Heart left ventricle (tissue), 16 donors: ENCODE measurements around the gene FOXJ1. TPM values are rescaled to one million over a fixed set of nuclear protein-coding genes. Genes with fewer than 3 reads are reported as not detected.

Source experiments
- ATAC-seq, 4 donors: fragments of 200-7000 bp; cut with Tn5 transposase; one replicate each; pipeline ENCODE4 v1.9.1; 2020 to 2022; ENCODE audit warnings: moderate library complexity in 4 of 4, mild to moderate bottlenecking in 3 of 4, moderate number of reproducible peaks in 1 of 4
- DNase-seq, 5 donors: peaks; one replicate each; pipeline ENCODE4 v3.0.0-alpha.2; 2020
- H3K27ac ChIP-seq, 12 donors: fragments of 200-600 bp; sonication (generic) in 4 of 12; one replicate each; pipeline versions ENCODE4 v1.5.0 to v1.8.0; 2016 to 2022; ENCODE audit warnings: mild to moderate bottlenecking in 2 of 12
- H3K27me3 ChIP-seq, 9 donors: fragments of 200-600 bp; sonication (generic) in 2 of 9; one replicate each; pipeline versions ENCODE4 v1.5.1 to v1.8.0; 2016 to 2022; ENCODE audit warnings: mild to moderate bottlenecking in 3 of 9
- H3K36me3 ChIP-seq, 9 donors: fragments of 200-600 bp; sonication (generic) in 2 of 9; one replicate each; pipeline versions ENCODE4 v1.5.0 to v1.8.0; 2018 to 2022; ENCODE audit warnings: mild to moderate bottlenecking in 2 of 9
- H3K4me1 ChIP-seq, 12 donors: fragments of 200-600 bp; sonication (generic) in 4 of 12; one replicate each; pipeline versions ENCODE4 v1.5.0 to v1.8.0; 2016 to 2022; ENCODE audit warnings: mild to moderate bottlenecking in 3 of 12
- H3K4me3 ChIP-seq, 12 donors: fragments of 200-600 bp; sonication (generic) in 4 of 12; one replicate each; pipeline versions ENCODE4 v1.5.0 to v1.8.0; 2017 to 2022; ENCODE audit warnings: mild to moderate bottlenecking in 9 of 12, moderate library complexity in 4 of 12
- H3K9me3 ChIP-seq, 12 donors: fragments of 200-600 bp; sonication (generic) in 4 of 12; one replicate each; pipeline versions ENCODE4 v1.5.0 to v1.8.0; 2016 to 2022; ENCODE audit warnings: mild to moderate bottlenecking in 1 of 12
- CTCF ChIP-seq, 12 donors: fragments of 200-600 bp; sonication (generic) in 4 of 12; IDR thresholded peaks; one replicate each; pipeline versions ENCODE4 v1.5.0 to v1.8.0; 2018 to 2022; ENCODE audit warnings: antibody characterized with exemption in 12 of 12, mild to moderate bottlenecking in 5 of 12
- POLR2A ChIP-seq, 2 donors: fragments of 450-650 bp; IDR thresholded peaks; one replicate each; pipeline ENCODE4 v1.6.1; 2017; ENCODE audit warnings: antibody characterized with exemption in 2 of 2, mild to moderate bottlenecking in 2 of 2, moderate library complexity in 2 of 2
- WGBS, 4 donors: extraction: QIAGEN DNeasy Blood & Tissue Kit in 2 of 4; methylation state at CpG; one replicate each; pipeline versions ENCODE4 v1.1.5 to v1.1.7; 2013 to 2018; 5-methylcytosine and 5-hydroxymethylcytosine counted together
- intact Hi-C, 10 donors: fragments of 100-400 bp; cut with DNase I; formaldehyde crosslinking; loops; one replicate each; pipeline versions ENCODE4 v1.11.1 to v1.14.2; 2022
- polyA plus RNA-seq, 2 donors: library from polyadenylated mRNA; stranded (reverse); fragments of 200-250 nt; gene quantifications; one replicate each; pipeline ENCODE4 v1.2.3, GENCODE V29; 2013
- total RNA-seq, 9 donors: library from RNA; depleted of rRNA in 2 of 9; stranded (reverse); fragments of >200 nt in 2 of 9; fragmentation: NEBNext Ultra II Directional in 3 of 9; extraction: Animal tissue kit (Norgen Biotek cat#: 25700) in 3 of 9; gene quantifications; one replicate each; pipeline versions ENCODE4 v1.1.0 to v1.2.4, GENCODE V29; 2016 to 2023
- donor health status: ischemic (EF 13 %, LVEDD 7.1; RV severe dilation, severe dysfunction).
- donor health status: healthy with polysubstance abuse.
- donor health status: DM: no; HTN: yes; CAD: no.
- donor health status: DM: no; HTN: no; CAD: no.
- donor health status: ischemic (EF 25% LVEDD 6.9; RV normal size, moderate dysfunction).
- donor health status: ischemic (EF 25% LVEDD 5.7; RV mildly dilated, moderate dysfunction).
- donor health status: healthy.
- donor health status: DM: yes; HTN: yes; CAD: no.
- donor health status: ischemic (EF 35%, LVEDD 5.7; RV mildly dilated, moderate dysfunction).
- donor health status: nonischemic (EF 11% LVEDD 7.7; RV severe dilation, severe dysfunction).
- donor health status: DM: yes; HTN: yes; CAD: no.
- donor health status: PGD.
- donor health status: ischemic (EF 29% LVEDD 5.4; RV normal size, mild dysfunction).
- donor health status: nonischemic (EF 23%, LVEDD 6.1; RV moderate dilation, normal function).

FOXJ1 gene
- total and polyA plus RNA-seq, 11 donors, result not detected

- Histone ChIP-seq H3K4me3 (peak overlapping the region in 1 of 12 donors; percentile 35), H3K36me3 (no peaks in the 10 kb centered on the region), H3K27ac (peak overlapping the region in 8 of 12 donors; percentile 22 to 76 (median 46)), H3K27me3 (no peaks in the 10 kb centered on the region), H3K4me1 (peaks cover 0 to 45% (median 16%) of the 10 kb centered on the region in 12 donors), H3K9me3 (no peaks in the 10 kb centered on the region)
- no peak for ATAC-seq
- TF ChIP-seq CTCF (IDR thresholded peaks at IDR 0.05) (no peak), POLR2A (IDR thresholded peaks at IDR 0.05) (no peak)
- WGBS, 4 donors, result 86 to 91% (median 89%) methylated on average over 13 to 22 of the region's 22 CpGs
- DNase-seq, result peak in 2 of 5 donors; percentile 23 to 36
- intact Hi-C loops, result no loop called here
Observed at GRCh38 chr17:76146053-76146851, 5.2 kb upstream of the FOXJ1 start.

GRCh38 chr17:76145231-76146052 lies 4.4 kb upstream of the FOXJ1 start:
- WGBS, 4 donors, result 57 to 76% (median 62%) methylated on average over 19 to 25 of the region's 25 CpGs
- Histone ChIP-seq H3K27ac (peak overlapping the region in 9 of 12 donors; percentile 25 to 76 (median 41)), H3K9me3 (no peaks in the 10 kb centered on the region), H3K4me1 (peaks cover 2 to 53% (median 23%) of the 10 kb centered on the region in 12 donors), H3K27me3 (peaks cover 0 to 6% (median 1%) of the 10 kb centered on the region in 9 donors), H3K36me3 (no peaks in the 10 kb centered on the region), H3K4me3 (peak overlapping the region in 2 of 12 donors; percentile 19 to 35)
- ATAC-seq (peak in 1 of 4 donors; percentile 40), DNase-seq (peak in 2 of 5 donors; percentile 15 to 50)
- intact Hi-C loops, result no loop called here
- TF ChIP-seq CTCF (IDR thresholded peaks at IDR 0.05) (no peak), POLR2A (IDR thresholded peaks at IDR 0.05) (no peak)

- Histone ChIP-seq H3K4me1 (peaks cover 6 to 64% (median 36%) of the 10 kb centered on the region in 12 donors), H3K27ac (no peak overlapping the region), H3K27me3 (peaks cover 25 to 34% (median 30%) of the 10 kb centered on the region in 9 donors), H3K4me3 (no peak overlapping the region), H3K36me3 (no peaks in the 10 kb centered on the region), H3K9me3 (no peaks in the 10 kb centered on the region)
- TF ChIP-seq CTCF (IDR thresholded peaks at IDR 0.05), result no peak
- TF ChIP-seq POLR2A (IDR thresholded peaks at IDR 0.05), result no peak
- intact Hi-C loops, result no loop called here
- WGBS, 4 donors, result 84 to 91% (median 89%) methylated on average over 6 of the region's 6 CpGs
- ATAC-seq (no peak), DNase-seq (peak in 1 of 5 donors; percentile 21)
Observed at GRCh38 chr17:76142585-76143041, 1.6 kb upstream of the FOXJ1 start.
